ENCODE results near the gene MAGI1.

- no peak for TF ChIP-seq GATA3 (IDR thresholded peaks at IDR 0.05; ENCODE audit: low read depth, low read length)
- TF ChIP-seq GATA2 (IDR thresholded peaks at IDR 0.05; ENCODE audit: low read depth, low read length), result no peak
Measured at GRCh38 chr3:65907232-65908130, 131.2 kb downstream of the MAGI1 start.

Data from SH-SY5Y (cell line).